Prostate gland (tissue), 2 donors: ENCODE data around the gene CRYBG1. TPM values are rescaled to one million over a fixed set of nuclear protein-coding genes. Genes with fewer than 3 reads are reported as not detected.

Experiments
- DNase-seq: peaks from one replicate; pipeline ENCODE4 v3.0.0-alpha.2; 2019; ENCODE audit warnings: low spot score
- H3K27ac ChIP-seq, 2 donors: fragments of 200-600 bp; sonication (generic); 2 replicates each; pipeline ENCODE4 v1.5.1; 2017 to 2019
- H3K27me3 ChIP-seq: fragments of 200-600 bp; sonication (generic); replicated peaks from 2 replicates; pipeline ENCODE4 v1.5.1; 2019; ENCODE audit not compliant: insufficient read depth
- H3K36me3 ChIP-seq, 2 donors: fragments of 200-600 bp; sonication (generic); 1 replicate in 1 of 2; 2 replicates in 1 of 2; pipeline versions ENCODE4 v1.5.1 to v1.8.1; 2017 to 2019
- H3K4me1 ChIP-seq: fragments of 200-600 bp; sonication (generic); replicated peaks from 2 replicates; pipeline ENCODE4 v1.5.1; 2019
- H3K4me3 ChIP-seq, 2 donors: fragments of 200-600 bp; sonication (generic); 2 replicates each; pipeline ENCODE4 v1.5.1; 2017 to 2019
- H3K9me3 ChIP-seq: fragments of 200-600 bp; sonication (generic); 2 replicates; pipeline ENCODE4 v1.5.1; 2017
- CTCF ChIP-seq, 4 experiments: fragments of 200-600 bp in 2 of 4; fragments of 450-650 bp in 2 of 4; sonication (generic) in 2 of 4; IDR thresholded peaks; 1 replicate in 3 of 4; 2 replicates in 1 of 4; pipeline ENCODE4 v1.5.1; 2016 to 2019; ENCODE audit warnings: antibody characterized with exemption in 4 of 4, mild to moderate bottlenecking in 2 of 4, moderate library complexity in 2 of 4
- POLR2A ChIP-seq: fragments of 450-650 bp; IDR thresholded peaks from one replicate; pipeline ENCODE4 v1.6.1; 2016; ENCODE audit warnings: antibody characterized with exemption, mild to moderate bottlenecking
- POLR2AphosphoS5 ChIP-seq: sonication (generic); formaldehyde crosslinking; IDR thresholded peaks from one replicate; pipeline ENCODE4 v1.6.1; 2017; ENCODE audit warnings: antibody characterized with exemption
- WGBS: methylation state at CpG from one replicate; pipeline ENCODE4 v1.1.5; 2018; 5-methylcytosine and 5-hydroxymethylcytosine counted together
- intact Hi-C: fragments of 100-400 bp; cut with DNase I; formaldehyde crosslinking; loops from one replicate; pipeline ENCODE4 v1.14.2; 2022
- total RNA-seq, 2 donors: library from RNA; depleted of rRNA; stranded (reverse); fragments of >200 nt; gene quantifications; one replicate each; pipeline ENCODE4 v1.1.0, GENCODE V29; 2016

CRYBG1 gene
- total RNA-seq, 2 donors from 2014 or later = 39.9 to 75.4 TPM

- Histone ChIP-seq H3K27me3 (no peaks in the 10 kb centered on the region), H3K27ac (peak overlapping the region; percentile 24 to 50), H3K4me3 (no peak overlapping the region), H3K36me3 (no peaks in the 10 kb centered on the region), H3K4me1 (peaks cover 4% of the 10 kb centered on the region), H3K9me3 (no peaks in the 10 kb centered on the region)
- TF ChIP-seq CTCF (IDR thresholded peaks at IDR 0.05) (no peak), POLR2AphosphoS5 (no peak), POLR2A (no peak)
- 61% methylated on average over 14 of the region's 14 CpGs for WGBS
- intact Hi-C loops = no loop called here
- DNase-seq = peak; percentile 33
These were observed 159.2 kb downstream of the CRYBG1 start for GRCh38 chr6:106519460-106520394.

- no peak for DNase-seq
- Histone ChIP-seq H3K9me3 (no peaks in the 10 kb centered on the region), H3K27me3 (no peaks in the 10 kb centered on the region), H3K4me3 (no peak overlapping the region), H3K4me1 (peaks cover 4% of the 10 kb centered on the region), H3K36me3 (no peaks in the 10 kb centered on the region), H3K27ac (no peak overlapping the region)
- no peak for TF ChIP-seq POLR2A
- TF ChIP-seq CTCF (IDR thresholded peaks at IDR 0.05) = no peak
- TF ChIP-seq POLR2AphosphoS5 = peak; percentile 4
- intact Hi-C loops = no loop called here
- WGBS = 84% methylated on average over 15 of the region's 15 CpGs
These were observed 160.3 kb downstream of the CRYBG1 start for GRCh38 chr6:106520711-106521401.

- intact Hi-C loops = no loop called here
These were observed 162.2 kb downstream of the CRYBG1 start for GRCh38 chr6:106522562-106523250.

More at GRCh38 chr6:106522562-106523250, 162.2 kb downstream of the CRYBG1 start:
- DNase-seq = no peak
- Histone ChIP-seq H3K36me3 (no peaks in the 10 kb centered on the region), H3K4me1 (peaks cover 4% of the 10 kb centered on the region), H3K27me3 (no peaks in the 10 kb centered on the region), H3K4me3 (no peak overlapping the region), H3K27ac (no peak overlapping the region), H3K9me3 (no peaks in the 10 kb centered on the region)
- WGBS = 73% methylated on average over 6 of the region's 6 CpGs
- no peak for TF ChIP-seq POLR2A
- no peak for TF ChIP-seq POLR2AphosphoS5
- no peak for TF ChIP-seq CTCF (IDR thresholded peaks at IDR 0.05)
